Uterus (tissue), 4 donors: ENCODE measurements around the gene DHRS12. TPM values are rescaled to one million over a fixed set of nuclear protein-coding genes. Genes with fewer than 3 reads are reported as not detected.

ENCODE experiments used
- DNase-seq, 2 donors: peaks; one replicate each; pipeline ENCODE4 v3.0.0-alpha.2; 2019 to 2020
- H3K27ac ChIP-seq, 2 donors: fragments of 200-600 bp; sonication (generic); 1 replicate in 1 of 2; 2 replicates in 1 of 2; pipeline ENCODE4 v1.5.1; 2016 to 2018
- H3K27me3 ChIP-seq, 2 donors: fragments of 200-600 bp; sonication (generic); one replicate each; pipeline ENCODE4 v1.5.1; 2018 to 2019; ENCODE audit warnings: control low read depth in 1 of 2
- H3K36me3 ChIP-seq, 2 donors: fragments of 200-600 bp; sonication (generic); one replicate each; pipeline ENCODE4 v1.5.1; 2019; ENCODE audit warnings: control low read depth in 1 of 2
- H3K4me1 ChIP-seq, 2 donors: fragments of 200-600 bp; sonication (generic); one replicate each; pipeline ENCODE4 v1.5.1; 2018 to 2019; ENCODE audit warnings: control low read depth in 1 of 2
- H3K4me3 ChIP-seq, 2 donors: fragments of 200-600 bp; sonication (generic); 1 replicate in 1 of 2; 2 replicates in 1 of 2; pipeline ENCODE4 v1.5.1; 2018 to 2019; ENCODE audit warnings: mild to moderate bottlenecking in 1 of 2
- H3K9me3 ChIP-seq, 2 donors: fragments of 200-600 bp; sonication (generic); one replicate each; pipeline ENCODE4 v1.5.1; 2019; ENCODE audit warnings: control low read depth in 1 of 2
- CTCF ChIP-seq, 4 experiments: fragments of 200-600 bp in 2 of 4; fragments of 450-650 bp in 2 of 4; sonication (generic) in 2 of 4; IDR thresholded peaks; one replicate each; pipeline ENCODE4 v1.5.1; 2016 to 2019; ENCODE audit warnings: antibody characterized with exemption in 4 of 4, mild to moderate bottlenecking in 2 of 4, moderate library complexity in 1 of 4
- POLR2A ChIP-seq, 2 donors: fragments of 450-650 bp; IDR thresholded peaks; one replicate each; pipeline ENCODE4 v1.6.1; 2016; ENCODE audit warnings: antibody characterized with exemption in 2 of 2, mild to moderate bottlenecking in 1 of 2, moderate library complexity in 1 of 2
- intact Hi-C: fragments of 100-400 bp; cut with DNase I; formaldehyde crosslinking; loops from one replicate; pipeline ENCODE4 v1.15.1; 2023; ENCODE audit warnings: low total_unique reads
- total RNA-seq, 4 donors: library from RNA; depleted of rRNA in 3 of 4; stranded (reverse); fragments of >200 nt in 3 of 4; gene quantifications; one replicate each; pipeline versions ENCODE4 v1.1.0 to v1.2.4, GENCODE V29; 2014 to 2023
- donor health status: DM: yes; HTN: yes; CAD: no.

Gene DHRS12
- total RNA-seq, 4 donors from 2014 or later: 5.4 to 18.8 (median 8.5) TPM

GRCh38 chr13:51823359-51823758 is 19.4 kb upstream of the DHRS12 start:
- intact Hi-C loops: no loop called here
- DNase-seq: no peak
- no peaks in the 10 kb centered on the region for H3K27me3 ChIP-seq

GRCh38 chr13:51822106-51822815 is 18.3 kb upstream of the DHRS12 start:
- no peak overlapping the region for H3K27ac ChIP-seq
- intact Hi-C loops: no loop called here
- no peaks in the 10 kb centered on the region for H3K4me1 ChIP-seq
- DNase-seq: no peak
- TF ChIP-seq CTCF (IDR thresholded peaks at IDR 0.05): no peak
- no peak for TF ChIP-seq POLR2A (IDR thresholded peaks at IDR 0.05)
- H3K9me3 ChIP-seq: no peaks in the 10 kb centered on the region
- no peaks in the 10 kb centered on the region for H3K36me3 ChIP-seq
- H3K27me3 ChIP-seq: no peaks in the 10 kb centered on the region
- no peak overlapping the region for H3K4me3 ChIP-seq

More at GRCh38 chr13:51823359-51823758, 19.4 kb upstream of the DHRS12 start:
- no peak overlapping the region for H3K27ac ChIP-seq
- no peaks in the 10 kb centered on the region for H3K4me1 ChIP-seq
- no peaks in the 10 kb centered on the region for H3K9me3 ChIP-seq
- TF ChIP-seq CTCF (IDR thresholded peaks at IDR 0.05): no peak
- no peak overlapping the region for H3K4me3 ChIP-seq
- no peaks in the 10 kb centered on the region for H3K36me3 ChIP-seq

GRCh38 chr13:51821606-51822005 is 17.6 kb upstream of the DHRS12 start:
- intact Hi-C loops: no loop called here
- Histone ChIP-seq H3K4me1 (no peaks in the 10 kb centered on the region), H3K36me3 (no peaks in the 10 kb centered on the region), H3K27me3 (no peaks in the 10 kb centered on the region), H3K27ac (no peak overlapping the region), H3K4me3 (no peak overlapping the region), H3K9me3 (no peaks in the 10 kb centered on the region)
- TF ChIP-seq CTCF (IDR thresholded peaks at IDR 0.05) (no peak), POLR2A (IDR thresholded peaks at IDR 0.05) (no peak)
- no peak for DNase-seq

- Histone ChIP-seq H3K4me3 (no peak overlapping the region), H3K4me1 (no peaks in the 10 kb centered on the region), H3K27me3 (no peaks in the 10 kb centered on the region), H3K9me3 (no peaks in the 10 kb centered on the region), H3K36me3 (no peaks in the 10 kb centered on the region), H3K27ac (no peak overlapping the region)
- TF ChIP-seq POLR2A (IDR thresholded peaks at IDR 0.05): no peak
- TF ChIP-seq CTCF (IDR thresholded peaks at IDR 0.05): no peak
- intact Hi-C loops: no loop called here
- no peak for DNase-seq
Measured at GRCh38 chr13:51820016-51820597, 16.1 kb upstream of the DHRS12 start.

GRCh38 chr13:51819544-51819943 is 15.6 kb upstream of the DHRS12 start:
- H3K4me3 ChIP-seq: no peak overlapping the region
- no peaks in the 10 kb centered on the region for H3K9me3 ChIP-seq
- H3K36me3 ChIP-seq: no peaks in the 10 kb centered on the region
- TF ChIP-seq POLR2A (IDR thresholded peaks at IDR 0.05) (no peak), CTCF (IDR thresholded peaks at IDR 0.05) (no peak)
- H3K4me1 ChIP-seq: no peaks in the 10 kb centered on the region
- no peak overlapping the region for H3K27ac ChIP-seq
- no peaks in the 10 kb centered on the region for H3K27me3 ChIP-seq
- no peak for DNase-seq
- intact Hi-C loops: loop anchor here (10.0 kb wide), 1 partner anchor 305 kb away; the partner anchor contains the start of gene NEK5
